T-helper 17 cell (primary cell): Measurements from ENCODE around the gene TUBB6. TPM values are rescaled to one million over a fixed set of nuclear protein-coding genes. Genes with fewer than 3 reads are reported as not detected.
A peak's percentile ranks its signal among the peaks of the same experiment; 100 is the strongest.

Source experiments
- ATAC-seq: fragments of 150-1000 bp; cut with Tn5 transposase; 2 replicates; pipeline ENCODE4 v1.10.0; 2021; ENCODE audit warnings: mild to moderate bottlenecking, moderate library complexity
- DNase-seq, 3 donors: peaks; one replicate each; pipeline versions ENCODE4 v3.0.0 to v3.0.0-alpha.2; 2020 to 2021
- H3K9me3 ChIP-seq: one replicate; pipeline ENCODE4 v1.7.0; 2013; ENCODE audit warnings: low read length, mild to moderate bottlenecking; ENCODE audit not compliant: control insufficient read depth, poor library complexity, severe bottlenecking
- H3K27ac Mint-ChIP-seq: one replicate; pipeline ENCODE4 v1.8.0; 2022; ENCODE audit warnings: mild to moderate bottlenecking, moderate library complexity, mixed read lengths
- H3K27me3 Mint-ChIP-seq: one replicate; pipeline ENCODE4 v1.8.0; 2022; ENCODE audit warnings: mixed read lengths
- H3K36me3 Mint-ChIP-seq: one replicate; pipeline ENCODE4 v1.8.0; 2022; ENCODE audit warnings: low read depth, mixed read lengths
- H3K4me1 Mint-ChIP-seq: one replicate; pipeline ENCODE4 v1.8.0; 2022; ENCODE audit warnings: mild to moderate bottlenecking, mixed read lengths
- H3K4me3 Mint-ChIP-seq: one replicate; pipeline ENCODE4 v1.8.0; 2022; ENCODE audit warnings: mild to moderate bottlenecking, moderate library complexity, mixed read lengths
- total RNA-seq, 4 donors: library from RNA in 2 of 4; stranded (reverse) in 2 of 4; gene quantifications; one replicate each; pipeline ENCODE4 v1.2.3 and lab custom pipeline; 2022 to 2026

TUBB6 gene
- total RNA-seq: 1 to 10 TPM; 1.5 to 8.0 TPM
- 0.15 to 1.5 reads per million in 2 donors for total RNA-seq (lab: John Stamatoyannopoulos, UW)

DNA sequence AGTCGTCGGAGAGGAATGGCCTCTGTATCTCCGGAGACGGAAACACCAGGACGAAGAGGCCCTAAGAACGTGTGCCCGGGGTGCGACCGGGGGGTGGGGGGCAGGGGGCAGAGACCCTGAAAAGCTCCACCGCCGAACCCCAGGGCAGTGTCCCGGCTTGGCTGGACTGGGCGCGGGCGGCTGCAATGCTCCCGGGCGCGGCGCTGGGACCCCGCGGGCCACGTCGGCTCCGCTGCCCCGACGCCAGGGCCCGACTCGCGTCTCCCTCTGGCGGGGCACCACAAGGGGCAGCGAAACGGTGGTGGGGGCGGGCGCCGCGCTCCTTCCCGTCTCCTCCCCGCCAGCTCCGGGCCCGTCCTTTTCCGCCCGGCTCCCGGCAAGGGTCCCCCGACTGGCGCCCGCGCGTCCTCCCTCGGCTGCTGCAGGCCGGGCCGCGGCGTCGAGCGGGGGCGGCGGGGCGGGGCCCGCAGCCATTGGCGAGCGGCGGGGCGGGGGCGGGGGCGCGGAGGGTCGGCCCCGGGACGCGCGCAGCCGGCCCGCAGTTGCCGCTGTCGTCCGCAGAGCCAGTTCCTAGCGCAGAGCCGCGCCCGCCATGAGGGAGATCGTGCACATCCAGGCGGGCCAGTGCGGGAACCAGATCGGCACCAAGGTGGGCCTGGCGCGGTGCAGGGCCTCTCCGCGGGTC is at the start of gene TUBB6:
Gene TUBB6, plus strand, starts transcription at position 541 of the 685 bp plus-strand sequence. Its CDS starts 52 bp downstream, at position 593.
- Mint-ChIP-seq H3K4me3 (peak within 1 kb of the TSS; percentile 86), H3K36me3 (no peaks in the 10 kb centered on the region), H3K27ac (no peak within 1 kb of the TSS), H3K27me3 (peaks cover 44% of the 10 kb centered on the region), H3K4me1 (peaks cover 6% of the 10 kb centered on the region)
- ATAC-seq (peak; percentile 50), DNase-seq (no peak)
- peaks cover 3% of the 10 kb centered on the region for H3K9me3 ChIP-seq

GRCh38 chr18:12258719-12259705 is 49.0 kb upstream of the TUBB6 start:
- Mint-ChIP-seq H3K36me3 (no peaks in the 10 kb centered on the region), H3K4me1 (peaks cover 2% of the 10 kb centered on the region), H3K4me3 (no peak overlapping the region), H3K27ac (no peak overlapping the region), H3K27me3 (peaks cover 61% of the 10 kb centered on the region)
- DNase-seq (no peak), ATAC-seq (no peak)
- H3K9me3 ChIP-seq: no peaks in the 10 kb centered on the region

DNA sequence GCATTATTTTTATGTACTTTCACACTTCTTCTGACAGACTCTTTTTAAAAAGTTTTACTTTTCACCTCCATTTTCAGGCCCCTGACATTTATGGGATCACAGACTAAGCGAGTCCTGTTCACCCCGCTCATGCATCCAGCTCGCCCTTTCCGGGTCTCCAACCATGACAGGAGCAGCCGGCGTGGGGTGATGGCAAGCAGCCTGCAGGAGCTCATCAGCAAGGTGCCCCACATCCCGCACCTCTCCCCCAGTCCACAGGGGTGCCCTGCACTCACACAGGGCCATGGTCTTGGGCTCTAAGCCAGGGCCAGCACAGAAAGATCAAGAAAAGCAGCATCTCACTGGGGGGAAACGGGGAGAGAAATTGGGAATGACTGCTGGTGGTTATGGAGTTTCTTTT is 45.3 kb upstream of the TUBB6 start:
- Mint-ChIP-seq H3K4me3 (no peak overlapping the region), H3K4me1 (peaks cover 3% of the 10 kb centered on the region), H3K27me3 (peaks cover 42% of the 10 kb centered on the region), H3K36me3 (no peaks in the 10 kb centered on the region), H3K27ac (no peak overlapping the region)
- no peaks in the 10 kb centered on the region for H3K9me3 ChIP-seq
- ATAC-seq (no peak), DNase-seq (no peak)

DNA sequence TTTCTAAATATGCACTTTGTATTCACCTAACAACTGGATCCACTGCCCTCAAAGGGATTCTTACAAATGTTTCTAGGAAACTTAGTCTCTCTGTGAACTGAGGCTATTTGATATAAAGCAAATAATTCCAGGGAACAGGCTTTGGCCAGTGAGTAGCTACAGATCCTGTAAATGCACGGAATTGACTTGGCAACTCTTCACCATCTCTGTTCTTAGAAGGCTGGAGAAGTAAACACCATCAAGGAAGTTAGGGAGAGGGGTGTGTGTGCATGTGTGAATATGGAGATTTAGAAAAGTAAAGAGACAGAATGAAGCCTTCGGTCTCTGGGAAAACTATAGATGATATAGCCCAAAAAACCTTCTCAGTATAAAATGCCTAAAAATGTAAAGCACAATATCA is 43.2 kb upstream of the TUBB6 start:
- Mint-ChIP-seq H3K4me1 (peaks cover 3% of the 10 kb centered on the region), H3K4me3 (no peak overlapping the region), H3K36me3 (no peaks in the 10 kb centered on the region), H3K27me3 (peaks cover 28% of the 10 kb centered on the region), H3K27ac (no peak overlapping the region)
- no peak for ATAC-seq
- no peaks in the 10 kb centered on the region for H3K9me3 ChIP-seq
- no peak for DNase-seq

DNA sequence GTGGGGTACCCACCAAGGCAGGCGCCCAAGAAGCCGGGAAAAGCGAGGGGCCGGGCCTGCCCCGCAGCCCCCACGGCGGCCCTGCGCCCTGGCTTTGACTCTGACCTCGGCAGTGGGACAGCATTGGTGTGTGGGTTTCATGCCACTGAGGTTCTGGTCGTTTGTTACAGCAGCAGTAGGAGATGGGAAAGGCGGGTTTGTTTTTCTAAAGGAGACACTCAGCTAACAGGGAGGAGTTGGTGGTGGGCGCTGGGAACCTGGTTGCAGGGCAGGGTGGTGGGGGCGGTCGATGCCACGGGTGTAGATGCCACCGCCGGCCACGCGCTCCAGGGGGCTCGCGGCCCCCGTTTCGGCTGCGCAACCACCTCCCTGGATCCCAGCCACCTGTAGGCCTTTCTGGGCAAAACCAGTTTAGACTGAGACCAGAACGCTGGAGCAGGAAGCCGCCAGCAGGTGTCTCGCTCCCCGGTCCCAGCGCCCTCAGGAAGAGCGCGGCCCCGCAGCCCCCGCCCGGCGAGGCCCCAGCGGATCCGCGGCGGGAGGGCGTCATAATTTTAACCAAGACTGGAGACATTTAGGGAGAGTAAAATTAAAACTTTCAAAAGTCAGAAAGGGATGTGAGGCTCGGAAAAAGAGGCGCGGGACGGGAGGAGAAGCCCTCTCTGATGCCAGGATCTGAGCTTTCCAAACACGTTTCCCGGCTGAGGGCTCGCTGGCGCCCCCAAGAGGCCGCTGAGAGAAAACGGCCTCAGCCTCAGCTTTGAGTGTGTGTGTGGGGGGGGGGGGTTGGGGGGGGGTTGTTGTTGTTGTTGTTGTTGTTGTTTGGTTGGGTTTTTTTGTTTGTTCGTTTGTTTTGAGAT is 36.4 kb upstream of the TUBB6 start:
- Mint-ChIP-seq H3K4me3 (peak overlapping the region; percentile 68), H3K27ac (no peak overlapping the region), H3K36me3 (no peaks in the 10 kb centered on the region), H3K4me1 (no peaks in the 10 kb centered on the region), H3K27me3 (peaks cover 24% of the 10 kb centered on the region)
- H3K9me3 ChIP-seq: no peaks in the 10 kb centered on the region
- ATAC-seq (peak; percentile 72), DNase-seq (peak in 1 of 3 donors; percentile 25)

GRCh38 chr18:12274793-12275192 is 33.2 kb upstream of the TUBB6 start:
- Mint-ChIP-seq H3K27me3 (peaks cover 34% of the 10 kb centered on the region), H3K27ac (no peak overlapping the region), H3K4me3 (no peak overlapping the region), H3K4me1 (no peaks in the 10 kb centered on the region), H3K36me3 (no peaks in the 10 kb centered on the region)
- DNase-seq (no peak), ATAC-seq (no peak)
- H3K9me3 ChIP-seq: no peaks in the 10 kb centered on the region

- Mint-ChIP-seq H3K4me3 (no peak overlapping the region), H3K4me1 (no peaks in the 10 kb centered on the region), H3K36me3 (no peaks in the 10 kb centered on the region), H3K27ac (no peak overlapping the region), H3K27me3 (peaks cover 39% of the 10 kb centered on the region)
- ATAC-seq (no peak), DNase-seq (no peak)
- H3K9me3 ChIP-seq: no peaks in the 10 kb centered on the region
These were observed 31.1 kb upstream of the TUBB6 start for GRCh38 chr18:12276736-12277554.

- ATAC-seq (no peak), DNase-seq (no peak)
- Mint-ChIP-seq H3K4me1 (no peaks in the 10 kb centered on the region), H3K27ac (no peak overlapping the region), H3K4me3 (no peak overlapping the region), H3K27me3 (peaks cover 41% of the 10 kb centered on the region), H3K36me3 (no peaks in the 10 kb centered on the region)
- H3K9me3 ChIP-seq: no peaks in the 10 kb centered on the region
These were observed 29.8 kb upstream of the TUBB6 start for GRCh38 chr18:12278215-12278671.

DNA sequence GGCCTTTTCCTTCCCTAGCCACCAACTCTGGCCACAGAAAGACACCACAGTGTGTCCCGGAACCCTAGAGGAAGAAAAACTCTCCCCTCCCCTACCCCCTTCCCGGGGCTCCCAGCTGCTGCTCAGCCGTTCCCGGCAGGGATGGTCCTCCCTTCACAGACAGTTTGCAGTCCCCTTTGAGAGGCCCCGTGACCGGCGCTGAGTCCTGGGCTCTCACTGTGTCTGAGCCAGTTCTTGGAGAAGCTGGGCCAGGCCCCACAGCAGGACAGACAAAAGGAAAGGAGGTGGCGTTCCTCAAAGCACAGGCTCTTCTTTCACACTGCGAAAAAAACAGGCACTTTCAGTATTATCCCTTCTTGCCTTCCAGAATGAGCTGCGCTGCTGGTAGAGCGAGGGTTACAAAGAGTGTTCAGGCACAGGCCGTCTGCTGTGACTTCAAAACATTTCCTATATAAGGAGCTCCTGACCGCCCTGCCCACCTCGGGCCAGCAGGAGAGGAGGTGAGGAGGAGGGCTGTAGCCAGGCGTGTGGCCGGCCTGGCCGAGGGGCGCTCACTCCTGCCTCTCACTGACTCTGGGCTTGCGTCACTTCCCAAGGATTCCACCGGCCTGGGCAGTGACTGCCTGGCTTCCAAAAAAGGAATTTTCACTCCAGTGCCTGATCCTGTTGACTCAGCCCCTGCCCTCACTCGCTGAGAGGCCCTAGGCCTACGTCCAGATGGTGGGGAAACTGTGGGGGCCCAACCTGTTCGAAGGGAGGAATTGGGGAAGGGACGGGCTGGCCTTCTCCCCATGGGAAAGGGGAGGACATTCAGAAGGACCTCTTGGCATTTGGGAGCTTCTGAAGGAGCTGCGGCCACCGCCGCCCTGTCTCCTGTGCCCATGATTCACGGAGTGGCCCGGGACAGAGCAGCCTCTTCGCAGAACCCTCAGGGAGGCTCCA is 29.0 kb upstream of the TUBB6 start:
- no peak overlapping the region for H3K27ac Mint-ChIP-seq
- ATAC-seq: no peak
- no peaks in the 10 kb centered on the region for H3K36me3 Mint-ChIP-seq
- DNase-seq: no peak
- no peaks in the 10 kb centered on the region for H3K4me1 Mint-ChIP-seq
- no peak overlapping the region for H3K4me3 Mint-ChIP-seq
- peaks cover 37% of the 10 kb centered on the region for H3K27me3 Mint-ChIP-seq
- no peaks in the 10 kb centered on the region for H3K9me3 ChIP-seq

GRCh38 chr18:12279781-12280531 is 28.1 kb upstream of the TUBB6 start:
- H3K4me1 Mint-ChIP-seq: no peaks in the 10 kb centered on the region
- no peak overlapping the region for H3K27ac Mint-ChIP-seq
- peaks cover 45% of the 10 kb centered on the region for H3K27me3 Mint-ChIP-seq
- ATAC-seq (no peak), DNase-seq (no peak)
- H3K36me3 Mint-ChIP-seq: no peaks in the 10 kb centered on the region
- H3K9me3 ChIP-seq: no peaks in the 10 kb centered on the region
- H3K4me3 Mint-ChIP-seq: no peak overlapping the region

GRCh38 chr18:12281861-12282260 is 26.2 kb upstream of the TUBB6 start:
- Mint-ChIP-seq H3K36me3 (no peaks in the 10 kb centered on the region), H3K4me3 (no peak overlapping the region), H3K27ac (no peak overlapping the region), H3K27me3 (peaks cover 34% of the 10 kb centered on the region), H3K4me1 (no peaks in the 10 kb centered on the region)
- ATAC-seq: no peak
- H3K9me3 ChIP-seq: no peaks in the 10 kb centered on the region
- DNase-seq: no peak
